HG03565 (cell line): ENCODE data around the gene SLX4IP.
"Not testable (repeated sequence)": the region's sequence is repeated elsewhere in the genome, so short reads cannot be mapped to it uniquely, and the experiment has no call there.

Experiments
- ATAC-seq: cut with Tn5 transposase; IDR thresholded peaks from one replicate; pipeline ENCODE4 v1.9.1; 2021; ENCODE audit warnings: mild to moderate bottlenecking, moderate library complexity; ENCODE audit not compliant: unreplicated experiment

SLX4IP gene

DNA sequence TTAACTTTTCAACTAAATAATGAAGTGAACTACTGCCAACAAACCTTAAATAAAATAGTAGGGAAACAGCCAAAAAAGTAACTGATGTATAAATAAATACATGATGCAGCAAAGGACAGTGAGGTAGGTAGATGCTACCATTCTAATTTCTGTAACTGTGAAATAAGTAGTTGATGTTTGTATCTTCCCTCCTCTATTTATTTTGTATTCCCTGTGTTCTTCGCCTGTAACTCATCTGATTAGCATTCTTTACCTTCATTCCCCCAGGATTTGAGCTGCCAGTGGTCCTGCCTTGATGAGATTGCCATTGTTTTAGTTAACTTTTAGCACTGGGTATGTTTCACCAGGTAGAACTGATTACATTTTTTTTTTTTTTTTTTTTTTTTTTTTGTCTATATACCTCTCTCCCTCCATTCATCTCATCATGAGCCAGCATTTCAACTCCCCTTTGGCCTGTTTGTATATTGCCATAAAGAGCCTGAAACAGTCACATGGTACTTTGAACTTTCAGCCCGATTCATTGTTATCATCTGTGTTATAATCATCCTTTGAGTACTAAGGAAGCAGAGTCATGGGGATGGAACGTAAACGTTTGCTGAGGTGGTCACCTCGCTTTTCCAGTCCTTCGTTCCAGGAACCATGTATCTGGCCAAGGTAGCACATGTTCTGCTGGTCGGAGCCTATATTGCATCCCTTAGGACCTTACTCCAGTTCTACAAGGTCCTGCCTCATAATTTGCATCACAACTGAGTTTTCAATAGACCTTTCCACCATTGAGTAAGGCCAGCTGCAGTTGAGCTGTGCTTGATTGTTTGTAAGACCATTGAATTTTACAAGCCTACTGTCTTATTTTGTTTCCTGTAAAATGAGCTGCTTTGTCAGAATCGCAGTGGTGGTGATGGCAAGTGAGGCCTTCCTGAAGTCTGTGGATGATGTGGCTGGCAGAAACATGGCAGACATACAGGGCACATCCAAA is 131.1 kb downstream of the SLX4IP start:
- ATAC-seq: no peak

DNA sequence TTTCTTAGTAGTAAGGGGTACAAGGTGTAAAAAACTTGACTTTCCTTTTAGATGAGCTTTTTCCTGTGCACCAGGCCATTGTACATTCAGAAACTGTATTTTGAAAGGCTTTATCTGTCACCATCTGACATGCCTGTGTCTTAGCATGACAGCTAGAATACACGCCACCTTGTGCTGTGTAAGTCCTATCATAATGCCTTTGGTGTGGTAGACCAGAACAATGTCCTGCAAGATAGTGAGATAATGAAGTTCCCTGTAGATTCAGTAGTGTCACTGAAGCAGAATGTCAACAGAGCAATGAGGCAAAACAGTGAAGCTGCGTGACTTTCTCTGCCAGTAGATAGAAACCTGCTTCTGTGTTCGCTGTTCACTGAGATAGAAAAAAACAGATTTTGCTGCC is 132.9 kb downstream of the SLX4IP start:
- no peak for ATAC-seq

DNA sequence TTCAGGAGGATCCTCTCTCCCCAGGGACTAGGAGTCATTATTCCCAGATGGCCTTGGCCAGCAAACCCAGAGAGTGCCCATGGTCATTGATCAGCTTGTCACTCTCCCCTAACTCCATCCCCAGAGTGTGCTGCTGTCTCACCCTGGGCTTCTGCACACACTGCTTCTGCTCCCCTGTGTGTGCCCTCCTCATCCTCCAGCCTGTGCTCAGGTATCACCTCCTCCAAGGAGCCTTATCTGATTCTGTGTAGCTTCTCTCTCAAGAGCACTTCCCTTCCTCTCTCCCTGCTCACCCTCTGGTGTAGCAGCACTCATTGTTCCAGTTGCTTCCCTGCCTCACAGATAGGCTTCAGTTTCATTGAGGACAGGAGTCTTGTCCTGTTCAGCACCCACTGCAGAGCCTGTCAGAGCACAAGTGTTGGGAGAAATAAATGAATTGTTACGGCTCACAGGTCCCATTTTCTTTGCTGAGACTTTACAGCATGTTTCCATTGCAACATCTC is 136.3 kb downstream of the SLX4IP start:
- no peak for ATAC-seq

GRCh38 chr20:10572853-10573252 is 137.7 kb downstream of the SLX4IP start:
- no peak for ATAC-seq

DNA sequence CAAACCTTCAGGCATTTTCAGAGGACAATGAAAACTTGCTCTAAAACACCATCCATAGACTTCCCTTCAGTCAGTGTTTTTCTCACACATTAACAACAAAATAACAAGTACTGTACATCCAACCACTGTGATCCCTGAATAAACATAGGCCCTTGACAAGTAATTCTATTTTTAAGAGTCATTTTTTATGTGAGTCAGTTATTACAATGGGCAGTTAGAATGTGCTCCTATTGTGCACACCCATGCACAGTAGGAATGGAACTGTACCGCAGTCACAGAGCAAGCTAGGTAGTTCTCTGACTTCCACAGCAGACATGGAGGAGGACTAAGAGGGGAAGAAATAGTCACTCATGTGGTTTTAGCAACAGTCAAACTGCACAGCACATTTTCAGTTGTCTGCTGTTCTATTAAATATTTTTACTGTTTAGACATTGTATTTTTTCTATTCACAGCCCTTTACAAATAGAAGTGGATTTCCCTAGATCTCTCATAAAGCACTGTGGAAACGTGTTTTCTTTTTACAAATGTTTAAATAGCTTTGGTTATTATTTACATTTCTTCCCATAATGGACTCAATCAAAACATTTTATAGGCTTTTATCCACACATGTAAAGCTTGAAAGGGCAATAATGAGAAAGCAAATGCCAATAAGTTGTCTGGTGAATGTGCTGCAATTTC is 138.3 kb downstream of the SLX4IP start:
- no peak for ATAC-seq

- no peak for ATAC-seq
Observed at GRCh38 chr20:10573951-10574339, 138.8 kb downstream of the SLX4IP start.

DNA sequence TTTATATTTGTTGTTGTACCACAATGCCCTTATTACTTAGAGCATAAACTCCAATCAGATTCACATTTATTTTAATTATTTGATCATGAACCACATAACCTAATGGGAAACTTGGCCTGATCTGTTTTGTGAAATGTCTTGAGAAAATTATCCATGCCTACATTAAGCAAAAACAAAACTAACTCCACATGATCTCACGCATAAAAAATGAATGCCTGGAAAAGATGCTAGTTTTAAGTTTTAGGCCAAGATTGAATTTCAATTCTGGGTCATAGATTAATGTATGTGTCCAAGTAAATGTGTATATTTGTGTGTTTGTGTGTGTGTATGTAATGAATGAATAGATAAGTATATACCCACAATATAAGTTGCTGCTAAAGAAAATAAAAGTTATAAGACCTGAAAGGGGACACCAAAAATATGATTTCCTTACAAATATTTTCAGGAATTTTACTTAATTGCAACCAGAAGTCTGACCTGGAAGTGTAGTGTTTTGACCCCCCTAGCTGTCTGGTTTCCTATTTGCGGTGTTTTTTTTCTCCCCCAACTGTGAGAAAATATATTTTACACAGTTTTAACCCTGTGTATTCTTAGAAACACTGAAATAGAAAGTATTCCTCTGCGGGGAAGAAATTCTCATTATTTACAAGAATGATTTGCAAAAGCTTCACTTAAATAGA is 141.4 kb downstream of the SLX4IP start:
- ATAC-seq: no peak

- ATAC-seq: no peak
Observed at GRCh38 chr20:10577648-10578047, 142.5 kb downstream of the SLX4IP start.

GRCh38 chr20:10578607-10579006 is 143.5 kb downstream of the SLX4IP start:
- peak; percentile 79 for ATAC-seq

DNA sequence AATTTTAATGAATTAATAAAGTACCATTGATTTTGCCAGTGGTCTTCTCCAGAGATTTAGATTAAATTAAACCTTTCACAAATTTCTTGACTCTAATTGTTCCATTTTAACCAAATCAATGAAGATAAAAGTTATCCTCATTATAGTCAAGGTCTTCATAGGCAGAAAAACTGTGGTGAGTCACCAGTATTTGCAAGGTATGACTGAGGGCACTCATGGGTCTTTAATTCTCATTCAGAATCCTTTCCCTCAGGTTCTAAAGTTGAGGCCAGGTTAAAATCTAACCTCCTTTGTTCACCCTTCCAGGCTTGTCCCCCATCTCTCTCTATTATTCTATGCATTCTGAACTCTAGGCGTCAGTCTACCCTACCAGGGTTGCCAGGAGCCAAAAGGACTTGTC is 144.8 kb downstream of the SLX4IP start:
- no peak for ATAC-seq

DNA sequence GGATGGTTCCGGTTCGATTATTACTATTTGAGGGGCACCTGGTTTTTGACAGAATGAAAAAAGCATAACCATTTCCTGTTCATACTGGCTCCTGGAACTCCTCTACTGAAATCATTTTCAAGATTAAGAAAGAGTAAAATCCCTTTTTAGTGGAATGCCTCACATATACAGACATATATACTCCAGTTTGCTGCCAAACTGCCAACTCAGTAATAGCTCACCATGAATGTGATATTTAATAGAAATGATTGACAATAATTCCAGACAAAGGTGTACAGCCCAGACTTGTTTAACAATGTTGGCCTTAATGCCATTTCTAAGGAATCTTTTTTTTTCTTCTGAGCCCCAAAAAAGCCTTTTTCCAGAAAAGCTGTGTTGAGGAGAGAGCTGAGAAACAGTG is 145.6 kb downstream of the SLX4IP start:
- no peak for ATAC-seq

- no peak for ATAC-seq
Observed at GRCh38 chr20:10581823-10582222, 146.7 kb downstream of the SLX4IP start.

GRCh38 chr20:10584371-10584770 is 149.3 kb downstream of the SLX4IP start:
- ATAC-seq: no peak

GRCh38 chr20:10585308-10585707 is 150.2 kb downstream of the SLX4IP start:
- ATAC-seq: no peak

DNA sequence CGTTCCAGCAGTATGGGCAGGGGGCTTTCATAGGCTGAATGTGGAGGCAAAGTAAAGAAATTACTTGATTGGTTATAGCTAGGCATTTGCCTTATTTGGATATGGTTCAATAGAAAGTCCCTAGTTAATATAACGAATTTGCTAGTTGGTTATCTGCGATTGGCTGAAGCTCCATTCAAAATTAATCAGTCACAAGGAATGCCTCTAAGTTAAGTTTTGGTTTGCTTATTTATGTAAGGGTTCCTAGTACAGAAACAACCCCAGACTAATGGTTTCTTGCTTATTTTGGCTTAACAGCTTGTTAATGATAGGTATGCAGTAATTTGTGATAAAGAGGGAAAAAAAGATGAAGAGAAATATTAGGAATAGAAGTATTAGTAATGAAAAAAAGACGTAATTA is 151.2 kb downstream of the SLX4IP start:
- no peak for ATAC-seq

DNA sequence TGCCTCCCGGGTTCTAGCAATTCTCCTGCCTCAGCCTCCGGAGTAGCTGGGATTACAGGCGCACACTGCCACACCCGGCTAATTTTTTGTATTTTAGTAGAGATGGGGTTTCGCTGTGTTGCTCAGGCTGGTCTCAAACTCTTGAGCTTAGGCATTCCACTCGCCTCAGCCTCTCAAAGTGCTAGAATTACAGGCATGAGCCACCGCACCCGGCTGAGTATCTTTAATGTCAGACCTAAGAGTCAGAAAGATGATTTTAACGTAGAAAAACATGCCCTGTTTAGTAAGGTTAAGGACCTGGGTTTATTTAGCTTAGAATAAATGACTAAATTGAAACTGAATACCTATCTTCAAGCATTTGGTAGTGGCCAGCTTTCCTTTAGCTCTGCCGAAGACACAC is 155.3 kb downstream of the SLX4IP start:
- not testable (repeated sequence) for ATAC-seq

GRCh38 chr20:10590950-10591671 is 156.0 kb downstream of the SLX4IP start:
- ATAC-seq: no peak

GRCh38 chr20:10591946-10592521 is 156.9 kb downstream of the SLX4IP start:
- no peak for ATAC-seq

GRCh38 chr20:10594296-10594868 is 159.3 kb downstream of the SLX4IP start:
- no peak for ATAC-seq

GRCh38 chr20:10595266-10595665 is 160.2 kb downstream of the SLX4IP start:
- ATAC-seq: no peak
